Gastrocnemius medialis (tissue), 4 donors: Measurements from ENCODE around the gene HLA-DMA. TPM values are rescaled to one million over a fixed set of nuclear protein-coding genes. Genes with fewer than 3 reads are reported as not detected.

ENCODE experiments used
- ATAC-seq, 2 donors: fragments of 150-250 bp; one replicate each; pipeline ENCODE4 v1.9.1; 2016
- DNase-seq, 2 donors: peaks; one replicate each; pipeline ENCODE4 v3.0.0-alpha.2; 2019
- H3K27ac ChIP-seq, 4 donors: fragments of 200-600 bp; sonication (generic); 1 replicate in 1 of 4; 2 replicates in 3 of 4; pipeline ENCODE4 v1.5.1; 2016 to 2018; ENCODE audit warnings: mild to moderate bottlenecking in 2 of 4, moderate library complexity in 1 of 4
- H3K27me3 ChIP-seq, 3 donors: fragments of 200-600 bp; sonication (generic) in 2 of 3; 1 replicate in 1 of 3; 2 replicates in 2 of 3; pipeline versions ENCODE4 v1.5.1 to v1.6.0; 2016 to 2019; ENCODE audit warnings: mild to moderate bottlenecking in 1 of 3, moderate library complexity in 1 of 3
- H3K36me3 ChIP-seq, 2 donors: fragments of 200-600 bp; sonication (generic) in 1 of 2; one replicate each; pipeline ENCODE4 v1.5.1; 2017 to 2018
- H3K4me1 ChIP-seq, 2 donors: fragments of 200-600 bp; sonication (generic) in 1 of 2; one replicate each; pipeline ENCODE4 v1.5.1; 2016 to 2017; ENCODE audit warnings: mild to moderate bottlenecking in 2 of 2
- H3K4me3 ChIP-seq, 4 donors: fragments of 200-600 bp; sonication (generic) in 3 of 4; 1 replicate in 1 of 4; 2 replicates in 3 of 4; pipeline ENCODE4 v1.5.1; 2016 to 2019; ENCODE audit warnings: mild to moderate bottlenecking in 2 of 4
- H3K9me3 ChIP-seq, 3 donors: fragments of 200-600 bp; sonication (generic) in 2 of 3; 1 replicate in 1 of 3; 2 replicates in 2 of 3; pipeline ENCODE4 v1.5.1; 2016 to 2019
- POLR2A ChIP-seq, 2 donors: fragments of 450-650 bp; IDR thresholded peaks; one replicate each; pipeline ENCODE4 v1.6.1; 2017; ENCODE audit warnings: antibody characterized with exemption in 2 of 2, mild to moderate bottlenecking in 2 of 2, moderate library complexity in 2 of 2
- in situ Hi-C, 4 donors: fragments of 200-750 bp; cut with MboI; loops; one replicate each; pipeline versions ENCODE4 v1.15.0 to v1.8.0; 2017; ENCODE audit warnings: low sequenced_read_pairs in 4 of 4
- intact Hi-C: fragments of 100-400 bp; cut with DNase I; formaldehyde crosslinking; loops from one replicate; pipeline ENCODE4 v1.15.1; 2023; ENCODE audit warnings: low total_unique reads
- total RNA-seq, 4 donors: library from RNA; depleted of rRNA; stranded (reverse); fragments of >200 nt; gene quantifications; one replicate each; pipeline versions ENCODE4 v1.1.0 to v1.2.3, GENCODE V29; 2016
- TF ChIP-seq, protein P1 (sequence below), 5 experiments: fragments of 450-650 bp in 3 of 5; fragments of 200-600 bp in 2 of 5; sonication (generic) in 2 of 5; IDR thresholded peaks in 4 of 5; conservative IDR thresholded peaks in 1 of 5; 1 replicate in 4 of 5; 2 replicates in 1 of 5; pipeline ENCODE4 v1.5.1; 2016 to 2019; ENCODE audit warnings: antibody characterized with exemption in 5 of 5, mild to moderate bottlenecking in 3 of 5, moderate library complexity in 3 of 5

The HLA-DMA gene
- total RNA-seq, 4 donors from 2014 or later, result 3.6 to 22.8 (median 6.3) TPM

GRCh38 chr6:32968867-32969684, 16.2 kb upstream of the HLA-DMA start:
- in situ Hi-C loops, result loop anchor here in 3 of 4 donors (25.0 kb wide), 3 partner anchors 443 to 1007 kb away; partner anchors contain the start of genes AGER (in 3 of the 3), AGPAT1 (in 3 of the 3), GPSM3 (in 3 of the 3) and PBX2 (in 3 of the 3)
- intact Hi-C loops, result loop anchor here (1.0 to 5.0 kb wide), 6 partner anchors 16 to 792 kb away; partner anchors contain the start of genes AGPAT1, HLA-DMA, RNF5 and RXRB
- Histone ChIP-seq H3K27me3 (no peaks in the 10 kb centered on the region), H3K27ac (peak overlapping the region; percentile 97 to 100 (median 100)), H3K4me1 (peaks cover 22 to 27% of the 10 kb centered on the region in 2 donors), H3K9me3 (no peaks in the 10 kb centered on the region), H3K4me3 (peak overlapping the region; percentile 75 to 95 (median 78)), H3K36me3 (peaks cover 0 to 11% of the 10 kb centered on the region in 2 donors)
- DNase-seq, result peak; percentile 63 to 78
- TF ChIP-seq, protein P1, sequence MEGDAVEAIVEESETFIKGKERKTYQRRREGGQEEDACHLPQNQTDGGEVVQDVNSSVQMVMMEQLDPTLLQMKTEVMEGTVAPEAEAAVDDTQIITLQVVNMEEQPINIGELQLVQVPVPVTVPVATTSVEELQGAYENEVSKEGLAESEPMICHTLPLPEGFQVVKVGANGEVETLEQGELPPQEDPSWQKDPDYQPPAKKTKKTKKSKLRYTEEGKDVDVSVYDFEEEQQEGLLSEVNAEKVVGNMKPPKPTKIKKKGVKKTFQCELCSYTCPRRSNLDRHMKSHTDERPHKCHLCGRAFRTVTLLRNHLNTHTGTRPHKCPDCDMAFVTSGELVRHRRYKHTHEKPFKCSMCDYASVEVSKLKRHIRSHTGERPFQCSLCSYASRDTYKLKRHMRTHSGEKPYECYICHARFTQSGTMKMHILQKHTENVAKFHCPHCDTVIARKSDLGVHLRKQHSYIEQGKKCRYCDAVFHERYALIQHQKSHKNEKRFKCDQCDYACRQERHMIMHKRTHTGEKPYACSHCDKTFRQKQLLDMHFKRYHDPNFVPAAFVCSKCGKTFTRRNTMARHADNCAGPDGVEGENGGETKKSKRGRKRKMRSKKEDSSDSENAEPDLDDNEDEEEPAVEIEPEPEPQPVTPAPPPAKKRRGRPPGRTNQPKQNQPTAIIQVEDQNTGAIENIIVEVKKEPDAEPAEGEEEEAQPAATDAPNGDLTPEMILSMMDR (IDR thresholded peaks at IDR 0.05 in 4 of 5, conservative IDR thresholded peaks at IDR 0.05 in 1 of 5), result no peak
- ATAC-seq, result peak; percentile 3 to 7

GRCh38 chr6:32968093-32968866, 15.4 kb upstream of the HLA-DMA start, which contains the start of gene BRD2:
BRD2 (plus strand) TSS chr6:32968594; CDS start chr6:32972899, 4,305 bp downstream.
- H3K27me3 ChIP-seq, result no peaks in the 10 kb centered on the region
- intact Hi-C loops (loop anchor here (1.0 to 5.0 kb wide), 6 partner anchors 15 to 791 kb away; partner anchors contain the start of genes AGPAT1, HLA-DMA, RNF5 and RXRB), in situ Hi-C loops (loop anchor here in 3 of 4 donors (25.0 kb wide), 3 partner anchors 444 to 1006 kb away; partner anchors contain the start of genes AGER (in 3 of the 3), AGPAT1 (in 3 of the 3), GPSM3 (in 3 of the 3) and PBX2 (in 3 of the 3))
- H3K4me3 ChIP-seq, result peak within 1 kb of the TSS; percentile 75 to 95 (median 78)
- peaks cover 20 to 32% of the 10 kb centered on the region in 2 donors for H3K4me1 ChIP-seq
- TF ChIP-seq POLR2A (IDR thresholded peaks at IDR 0.05), result peak; percentile 96 to 99
- TF ChIP-seq, protein P1 (IDR thresholded peaks at IDR 0.05 in 4 of 5, conservative IDR thresholded peaks at IDR 0.05 in 1 of 5), result no peak
- no peaks in the 10 kb centered on the region for H3K9me3 ChIP-seq
- DNase-seq (peak; percentile 96 to 97), ATAC-seq (peak; percentile 45 to 53)
- H3K36me3 ChIP-seq, result peaks cover 0 to 10% of the 10 kb centered on the region in 2 donors
- peak within 1 kb of the TSS; percentile 97 to 100 (median 100) for H3K27ac ChIP-seq

- peak overlapping the region; percentile 97 to 100 (median 100) for H3K27ac ChIP-seq
- H3K4me3 ChIP-seq, result peak overlapping the region; percentile 75 to 95 (median 78)
- peaks cover 20 to 34% of the 10 kb centered on the region in 2 donors for H3K4me1 ChIP-seq
- TF ChIP-seq, protein P1 (IDR thresholded peaks at IDR 0.05 in 4 of 5, conservative IDR thresholded peaks at IDR 0.05 in 1 of 5), result peak in 4 of 5 experiments; percentile 37 to 59 (median 46)
- no peak for TF ChIP-seq POLR2A (IDR thresholded peaks at IDR 0.05)
- peaks cover 0 to 2% of the 10 kb centered on the region in 2 donors for H3K36me3 ChIP-seq
- DNase-seq (peak; percentile 32 to 45), ATAC-seq (peak in 1 of 2 donors; percentile 4)
- H3K27me3 ChIP-seq, result no peaks in the 10 kb centered on the region
- no peaks in the 10 kb centered on the region for H3K9me3 ChIP-seq
- in situ Hi-C loops (loop anchor here in 3 of 4 donors (25.0 kb wide), 3 partner anchors 445 to 1005 kb away; partner anchors contain the start of genes AGER (in 3 of the 3), AGPAT1 (in 3 of the 3), GPSM3 (in 3 of the 3) and PBX2 (in 3 of the 3)), intact Hi-C loops (loop anchor here (1.0 to 5.0 kb wide), 7 partner anchors 14 to 790 kb away; partner anchors contain the start of genes AGPAT1, HLA-DMA, RNF5 and RXRB)
Measured at GRCh38 chr6:32967151-32968091, 14.5 kb upstream of the HLA-DMA start.
